Upper lobe of left lung (tissue), 4 donors: ENCODE data around the gene ME2.

ENCODE experiments used
- CTCF ChIP-seq, 6 experiments: fragments of 450-650 bp in 4 of 6; fragments of 200-600 bp in 2 of 6; sonication (generic) in 2 of 6; IDR thresholded peaks; one replicate each; pipeline ENCODE4 v1.5.1; 2016 to 2019; ENCODE audit warnings: antibody characterized with exemption in 6 of 6
- POLR2A ChIP-seq, 4 donors: fragments of 450-650 bp; IDR thresholded peaks; one replicate each; pipeline ENCODE4 v1.5.1; 2016 to 2017; ENCODE audit warnings: antibody characterized with exemption in 4 of 4, mild to moderate bottlenecking in 2 of 4
- POLR2AphosphoS5 ChIP-seq, 2 donors: sonication (generic); formaldehyde crosslinking; IDR thresholded peaks; one replicate each; pipeline ENCODE4 v1.5.1; 2017; ENCODE audit warnings: antibody characterized with exemption in 2 of 2

GRCh38 chr18:50994031-50994430 lies 115.1 kb downstream of the ME2 start:
- TF ChIP-seq CTCF (IDR thresholded peaks at IDR 0.05) = no peak
- TF ChIP-seq POLR2A (IDR thresholded peaks at IDR 0.05) = no peak
- TF ChIP-seq POLR2AphosphoS5 (IDR thresholded peaks at IDR 0.05) = no peak
